MCF 10A (cell line): ENCODE data around the gene FGGY. TPM values are rescaled to one million over a fixed set of nuclear protein-coding genes. Genes with fewer than 3 reads are reported as not detected.
A peak's percentile ranks its signal among the peaks of the same experiment; 100 is the strongest.

Source experiments
- BruUV-seq: library from RNA; stranded (reverse); fragments of 400-500 nt; replicated peaks from 2 replicates; lab custom pipeline; 2021; lab: Mats Ljungman, UMichigan
- CTCF ChIA-PET: fragments of 300-600 bp; sonication (Branson Sonifier 250); formaldehyde crosslinking; extraction: SDS; loops from one replicate; lab custom pipeline; 2021; ENCODE audit warnings: antibody characterized with exemption, inconsistent platforms; lab: Yijun Ruan, JAX
- POLR2A ChIA-PET: fragments of 300-600, 350-650 bp; sonication (Branson Sonifier 250); formaldehyde crosslinking; extraction: SDS; loops from one replicate; lab custom pipeline; 2020; ENCODE audit warnings: antibody characterized with exemption, inconsistent platforms; lab: Yijun Ruan, JAX
- DNase-seq: peaks from one replicate; pipeline ENCODE4 v3.0.0-alpha.2; 2018; ENCODE audit not compliant: unreplicated experiment
- H3K27ac Mint-ChIP-seq: one replicate; pipeline ENCODE4 v1.8.0; 2022; ENCODE audit warnings: mild to moderate bottlenecking, low read depth, mixed read lengths; ENCODE audit not compliant: unreplicated experiment
- H3K27me3 Mint-ChIP-seq: one replicate; pipeline ENCODE4 v1.8.0; 2022; ENCODE audit warnings: mixed read lengths; ENCODE audit not compliant: insufficient read depth, unreplicated experiment
- H3K36me3 Mint-ChIP-seq: one replicate; pipeline ENCODE4 v1.8.0; 2022; ENCODE audit warnings: mild to moderate bottlenecking, moderate library complexity, mixed read lengths; ENCODE audit not compliant: insufficient read depth, unreplicated experiment
- H3K4me1 Mint-ChIP-seq: one replicate; pipeline ENCODE4 v1.8.0; 2022; ENCODE audit warnings: mixed read lengths; ENCODE audit not compliant: insufficient read depth, unreplicated experiment
- H3K4me3 Mint-ChIP-seq: one replicate; pipeline ENCODE4 v1.8.0; 2022; ENCODE audit warnings: mild to moderate bottlenecking, moderate library complexity, mixed read lengths; ENCODE audit not compliant: unreplicated experiment
- H3K9me3 Mint-ChIP-seq: one replicate; pipeline ENCODE4 v1.8.0; 2022; ENCODE audit warnings: mixed read lengths; ENCODE audit not compliant: unreplicated experiment
- CTCF ChIP-seq: fragments of 200-600 bp; IDR thresholded peaks from one replicate; pipeline ENCODE4 v1.8.0; 2022; ENCODE audit warnings: antibody characterized with exemption, mild to moderate bottlenecking; ENCODE audit not compliant: unreplicated experiment
- intact Hi-C: fragments of 100-400 bp; cut with micrococcal nuclease; formaldehyde crosslinking; loops from 2 replicates; pipeline ENCODE4 v1.14.1; 2022
- total RNA-seq: library from RNA; stranded (reverse); gene quantifications from 2 replicates; pipeline ENCODE4 v1.2.3, GENCODE V29; 2022

FGGY gene
- total RNA-seq, 1 experiment from 2014 or later = 10.6 TPM

GRCh38 chr1:59765011-59765730 lies 468.3 kb downstream of the FGGY start:
- ChIA-PET POLR2A (interaction anchor here (0.7 to 11.0 kb wide), 11 partner anchors 14 to 1181 kb away, joined by 3 to 88 read pairs (median 5); partner anchors contain the start of genes HOOK1 and JUN), CTCF (interaction anchor here (0.5 to 2.5 kb wide), 8 partner anchors 8 to 1065 kb away, joined by 3 to 8 read pairs (median 4); partner anchors contain the start of gene MYSM1)
- DNase-seq = peak; percentile 65
- H3K4me3 Mint-ChIP-seq = no peak overlapping the region
- no peaks in the 10 kb centered on the region for H3K36me3 Mint-ChIP-seq
- TF ChIP-seq CTCF = no peak
- H3K27me3 Mint-ChIP-seq = no peaks in the 10 kb centered on the region
- intact Hi-C loops = no loop called here
- no peak overlapping the region for H3K27ac Mint-ChIP-seq
- H3K4me1 Mint-ChIP-seq = peaks cover 25% of the 10 kb centered on the region
- BruUV-seq = no TSS peak
- no peaks in the 10 kb centered on the region for H3K9me3 Mint-ChIP-seq

GRCh38 chr1:59766227-59766855 lies 469.4 kb downstream of the FGGY start:
- no peak overlapping the region for H3K4me3 Mint-ChIP-seq
- intact Hi-C loops = no loop called here
- H3K36me3 Mint-ChIP-seq = no peaks in the 10 kb centered on the region
- no peaks in the 10 kb centered on the region for H3K9me3 Mint-ChIP-seq
- H3K27ac Mint-ChIP-seq = no peak overlapping the region
- ChIA-PET CTCF (interaction anchor here (0.7 to 2.5 kb wide), 6 partner anchors 11 to 183 kb away, joined by 3 to 8 read pairs (median 4); no protein-coding TSS in a partner anchor), POLR2A (interaction anchor here (0.8 to 11.0 kb wide), 9 partner anchors 15 to 1182 kb away, joined by 3 to 88 read pairs (median 6); partner anchors contain the start of genes HOOK1 and JUN)
- TF ChIP-seq CTCF = no peak
- H3K27me3 Mint-ChIP-seq = no peaks in the 10 kb centered on the region
- DNase-seq = no peak
- H3K4me1 Mint-ChIP-seq = peaks cover 23% of the 10 kb centered on the region
- BruUV-seq = no TSS peak

GRCh38 chr1:59767119-59767518 lies 470.2 kb downstream of the FGGY start:
- no peaks in the 10 kb centered on the region for H3K27me3 Mint-ChIP-seq
- TF ChIP-seq CTCF = no peak
- ChIA-PET POLR2A (interaction anchor here (1.6 to 11.0 kb wide), 6 partner anchors 16 to 1014 kb away, joined by 4 to 88 read pairs (median 10); partner anchors contain the start of gene HOOK1), CTCF (interaction anchor here (0.8 to 2.3 kb wide), 3 partner anchors 15 to 182 kb away, joined by 3 to 7 read pairs (median 4); no protein-coding TSS in a partner anchor)
- peaks cover 19% of the 10 kb centered on the region for H3K4me1 Mint-ChIP-seq
- H3K36me3 Mint-ChIP-seq = no peaks in the 10 kb centered on the region
- intact Hi-C loops = no loop called here
- no peak overlapping the region for H3K4me3 Mint-ChIP-seq
- no peaks in the 10 kb centered on the region for H3K9me3 Mint-ChIP-seq
- no TSS peak for BruUV-seq
- DNase-seq = no peak
- no peak overlapping the region for H3K27ac Mint-ChIP-seq
